ENCODE measurements around the gene SMURF1.

The SMURF1 gene

DNA sequence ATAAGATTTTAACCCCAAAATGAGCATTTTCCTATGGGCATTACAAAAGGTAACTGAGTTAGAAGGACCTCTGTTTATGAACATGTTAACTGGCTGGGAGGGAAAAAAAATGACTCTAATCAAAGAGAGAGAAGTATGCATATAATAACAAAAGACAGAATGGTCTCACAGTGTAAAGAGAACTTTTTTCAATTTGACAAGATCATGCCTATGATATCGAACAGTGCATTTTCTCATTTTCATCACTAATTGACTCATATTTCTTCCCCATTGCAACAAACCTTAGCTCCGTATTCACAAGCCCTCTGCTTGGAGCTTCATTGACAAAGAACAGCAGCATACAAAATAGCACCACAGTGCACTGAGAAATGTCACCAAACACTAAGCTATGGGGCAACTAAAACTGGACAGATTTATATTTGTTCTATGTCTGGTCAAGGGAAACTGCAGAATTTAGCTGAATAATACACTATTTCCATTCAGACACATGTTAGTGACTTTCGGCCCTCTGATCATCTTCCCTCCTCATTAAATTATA, 45.6 kb downstream of the SMURF1 start:
- no peak for DNase-seq (ENCODE audit: low read depth in 2 of 2)

DNA sequence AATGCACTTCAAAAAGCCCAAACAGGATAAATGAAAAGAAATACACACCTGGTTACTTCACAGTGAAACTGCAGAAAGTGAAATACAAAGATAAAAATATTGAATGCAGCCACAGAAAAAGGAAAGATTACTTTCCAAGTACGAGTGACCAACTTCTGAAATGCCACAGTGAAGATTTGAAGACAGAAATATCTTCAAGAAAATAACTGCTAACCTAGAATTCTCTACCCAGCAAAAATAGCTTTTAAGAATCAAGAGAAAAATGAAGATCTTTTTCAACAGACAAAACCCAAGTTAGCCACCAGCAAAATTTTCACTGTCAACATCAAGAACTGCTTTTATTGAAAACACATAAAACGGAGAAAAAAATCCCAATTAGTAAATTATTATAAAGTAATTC, 46.2 kb downstream of the SMURF1 start:
- no peak for DNase-seq (ENCODE audit: low read depth in 2 of 2)

DNA sequence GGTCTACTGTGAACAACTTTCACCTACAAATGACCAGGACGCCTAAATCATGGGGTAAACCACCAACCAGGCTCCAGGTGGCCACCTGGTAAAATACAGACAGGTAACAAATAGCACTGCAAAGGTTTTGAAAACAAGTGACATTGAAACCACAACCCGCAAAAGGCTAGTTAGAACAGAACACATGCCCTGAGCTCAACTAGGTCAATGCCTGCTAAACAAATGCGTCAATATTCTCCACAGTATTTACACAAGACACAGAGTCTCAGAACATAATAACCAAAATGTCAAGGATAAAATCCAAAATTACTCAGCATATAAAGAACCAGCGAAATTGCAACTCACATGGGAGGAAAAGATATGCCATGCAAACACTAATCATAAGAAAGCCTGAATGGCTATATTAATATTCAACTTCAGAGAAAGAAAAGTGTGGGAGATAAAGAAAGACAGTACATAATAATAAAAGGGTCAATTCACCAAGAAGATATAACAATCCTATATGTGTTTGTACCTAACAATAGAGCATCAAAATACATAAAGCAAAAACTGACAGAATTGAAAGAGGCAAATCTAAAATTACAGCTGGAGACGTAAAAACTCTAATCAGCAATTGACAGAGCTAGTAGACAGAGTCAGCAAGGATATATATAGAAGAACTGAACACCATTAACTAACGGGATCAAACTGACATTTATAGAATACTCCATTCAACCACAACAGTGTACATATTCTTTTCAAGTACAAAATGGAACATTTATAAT, 47.6 kb downstream of the SMURF1 start:
- no peak for DNase-seq (ENCODE audit: low read depth in 2 of 2)

DNA sequence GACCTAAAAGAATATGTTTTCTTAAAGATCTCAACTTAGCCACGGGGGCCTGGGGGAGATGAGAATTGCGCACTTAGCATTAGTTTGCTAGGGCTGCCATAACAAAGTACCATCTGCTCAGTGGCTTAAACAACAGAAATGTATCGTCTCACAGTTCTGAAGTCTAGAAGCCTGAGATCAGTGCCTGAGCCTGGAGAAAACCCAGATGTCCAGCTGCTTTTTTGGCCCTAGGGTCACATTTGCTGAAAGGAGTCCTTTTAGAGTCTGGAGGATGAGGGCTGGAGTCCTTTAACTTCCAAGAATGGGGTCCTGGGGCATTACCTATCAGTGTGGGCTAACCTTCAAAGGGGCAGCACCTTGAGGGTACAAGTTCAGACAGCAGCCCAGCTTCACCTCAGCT, 48.2 kb downstream of the SMURF1 start:
- no peak for DNase-seq (ENCODE audit: low read depth in 2 of 2)

DNA sequence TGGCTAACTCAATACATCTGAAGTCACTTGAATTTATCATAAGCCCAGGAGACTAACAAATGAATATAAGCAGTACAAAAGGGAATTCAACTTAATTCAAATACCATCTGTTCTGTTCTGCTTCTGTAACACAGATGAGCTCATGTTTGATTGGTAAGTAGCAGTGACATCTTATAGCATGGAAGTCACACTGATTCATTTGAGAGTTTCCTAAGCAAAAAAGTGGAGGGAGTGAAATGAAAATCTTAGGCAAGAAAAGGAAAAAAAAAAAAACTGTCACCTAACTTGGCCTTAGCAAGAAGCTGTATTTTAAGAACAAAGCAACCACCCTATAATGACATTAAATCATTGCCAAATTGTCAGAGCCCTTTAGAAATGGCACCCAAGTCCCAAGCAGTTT, 49.5 kb downstream of the SMURF1 start:
- DNase-seq (ENCODE audit: low read depth in 2 of 2), result no peak

DNA sequence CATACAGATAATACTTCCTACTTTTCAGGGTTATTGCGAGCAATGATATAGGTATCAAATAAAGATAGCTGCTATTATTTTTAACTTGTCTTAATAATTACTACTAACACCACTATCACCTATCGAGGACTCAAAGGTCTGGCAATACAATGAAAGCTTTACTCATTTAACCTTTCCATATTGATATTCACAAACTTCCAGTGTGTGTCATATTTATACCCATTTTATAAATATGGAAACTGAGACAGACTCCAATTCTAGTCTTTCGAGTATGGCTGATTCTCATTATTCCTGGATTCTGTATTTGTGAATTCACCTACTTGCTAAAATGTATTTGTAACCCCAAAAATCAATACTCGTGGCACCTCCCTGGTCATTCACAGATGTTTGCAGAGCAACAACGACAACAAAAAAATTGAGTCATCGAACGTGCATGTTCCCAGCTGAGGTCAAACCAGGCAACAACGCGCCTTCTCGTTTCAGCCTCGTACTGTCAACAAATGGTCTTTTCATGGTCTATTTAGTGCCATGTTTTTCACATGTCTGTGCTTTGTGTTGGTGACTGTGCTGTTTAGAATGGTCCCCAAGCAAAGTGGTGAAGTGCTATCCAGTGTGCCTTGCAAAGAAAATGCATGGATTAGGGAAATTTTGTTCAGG, 51.7 kb downstream of the SMURF1 start:
- DNase-seq (ENCODE audit: low read depth in 2 of 2), result no peak

DNA sequence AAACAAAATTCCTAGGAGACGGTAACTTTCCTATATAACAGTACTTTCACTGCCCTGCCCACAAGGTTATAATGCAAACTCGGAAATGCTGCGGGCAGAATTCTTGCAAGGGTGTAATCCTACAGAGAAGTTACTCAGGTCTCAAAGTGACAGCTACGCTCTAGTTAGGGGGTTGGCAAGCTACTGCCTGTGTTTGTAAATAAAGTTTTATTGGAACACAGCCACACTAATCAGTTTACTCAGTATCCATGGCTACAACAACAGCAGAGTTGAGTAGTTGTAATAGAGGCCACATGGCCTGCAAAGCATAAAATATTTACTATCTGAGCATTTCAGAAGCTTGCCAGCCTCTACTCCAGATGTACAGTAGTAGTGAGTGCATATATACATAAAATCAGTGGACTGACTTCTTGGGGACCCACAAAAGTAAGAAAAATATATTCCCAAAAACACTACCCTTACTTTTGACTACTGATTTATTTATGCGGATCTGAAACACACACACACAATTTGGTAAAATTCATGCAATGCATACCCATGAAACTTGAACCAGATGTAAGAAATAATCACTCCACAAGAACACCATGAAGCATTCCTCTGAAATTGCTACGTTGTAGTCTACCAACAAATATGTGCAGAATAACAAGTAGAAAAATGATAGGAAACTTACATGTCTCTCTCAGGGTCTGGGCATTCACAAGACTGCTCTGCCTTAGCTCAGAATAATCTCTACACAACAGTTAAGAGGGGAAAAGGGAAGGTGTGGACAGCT, 53.0 kb downstream of the SMURF1 start:
- DNase-seq (ENCODE audit: low read depth in 2 of 2), result no peak

DNA sequence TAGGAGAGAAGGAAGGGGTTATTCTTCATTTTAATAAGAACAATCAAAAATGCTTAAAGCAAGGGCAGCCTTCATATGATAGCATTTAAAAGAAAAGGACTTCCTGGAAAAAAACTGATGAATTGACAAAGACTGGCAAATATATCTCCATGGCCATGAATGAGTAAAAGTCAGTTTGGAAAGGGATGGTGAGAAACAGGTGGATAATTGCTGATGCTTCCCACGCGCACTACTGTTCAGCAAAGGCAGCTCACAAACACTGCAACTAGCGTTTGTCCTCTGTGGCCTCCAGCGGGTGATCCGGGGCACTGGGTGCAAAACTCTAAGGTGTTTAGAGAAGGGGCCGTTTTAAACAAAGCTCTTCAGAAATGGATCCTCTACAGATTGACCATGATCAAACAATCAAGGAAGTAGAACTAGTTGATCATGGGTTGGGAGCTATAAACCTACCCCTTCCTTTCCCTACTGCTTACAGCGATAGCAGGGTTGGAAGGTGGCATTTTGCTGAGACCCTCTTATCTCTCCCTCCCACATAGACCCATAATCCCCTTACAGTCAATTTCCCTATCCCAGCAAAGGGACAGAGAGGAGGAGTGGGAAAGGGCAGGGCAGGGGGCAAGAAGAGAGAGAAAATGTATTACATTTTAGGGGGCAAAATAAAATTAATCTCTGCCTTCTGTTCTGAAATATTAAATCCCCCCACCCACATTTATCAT, 53.8 kb downstream of the SMURF1 start:
- no peak for DNase-seq (ENCODE audit: low read depth in 2 of 2)

DNA sequence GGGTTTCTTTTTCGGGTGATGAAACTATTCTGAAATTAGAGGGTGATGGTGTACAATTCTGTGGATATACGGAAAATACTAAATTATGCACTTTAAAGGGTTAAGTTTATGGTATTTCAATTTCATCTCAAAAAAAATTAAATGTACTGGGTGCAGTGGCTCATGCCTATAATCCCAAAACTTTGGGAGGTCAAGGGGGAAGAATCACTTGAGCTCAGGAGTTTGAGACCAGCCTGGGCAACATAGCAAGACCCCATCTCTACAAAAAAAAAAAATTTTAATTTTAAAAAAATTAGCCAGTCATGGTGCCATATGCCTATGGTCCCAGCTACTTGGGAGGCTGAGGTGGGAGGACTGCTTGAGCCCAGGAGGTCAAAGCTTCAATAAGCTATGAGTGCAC, 57.0 kb downstream of the SMURF1 start:
- no peak for DNase-seq (ENCODE audit: low read depth in 2 of 2)

DNA sequence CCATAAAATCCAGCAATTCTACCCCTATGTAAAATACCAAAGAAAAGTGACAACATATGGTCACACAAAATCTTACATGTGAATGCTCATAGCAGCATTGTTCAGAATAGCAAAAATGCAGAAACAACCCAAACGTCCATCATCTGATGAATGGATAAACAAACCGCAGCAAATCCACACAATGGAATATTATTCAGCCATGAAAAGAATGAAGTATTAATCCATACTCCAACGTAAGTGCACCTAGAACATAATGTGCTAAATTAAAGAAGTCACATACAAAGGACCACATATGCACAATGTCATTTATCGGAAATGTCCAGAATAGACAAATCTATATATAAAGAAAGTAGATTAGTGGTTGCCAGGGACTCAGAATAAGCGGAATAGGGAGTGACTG, 57.4 kb downstream of the SMURF1 start:
- DNase-seq (ENCODE audit: low read depth in 2 of 2), result no peak

DNA sequence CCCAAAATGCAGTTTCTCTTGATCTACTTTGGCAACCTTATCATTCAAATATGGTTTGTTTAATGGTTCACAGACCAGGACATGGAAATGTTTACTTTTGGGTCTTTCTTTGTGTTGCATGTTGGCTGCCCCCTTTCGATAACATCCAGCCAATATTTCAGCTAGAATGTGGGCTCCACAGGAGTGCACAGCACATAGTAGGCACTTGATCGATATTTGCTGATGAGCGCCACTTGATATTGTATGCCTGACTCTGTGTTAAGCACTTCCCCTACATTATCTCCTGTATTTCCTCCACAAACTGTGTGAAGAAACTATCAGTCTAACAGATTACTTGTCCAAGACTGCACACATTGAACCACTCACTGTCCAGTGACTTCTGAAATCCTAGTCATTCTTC, 60.2 kb downstream of the SMURF1 start:
- no peak for DNase-seq (ENCODE audit: low read depth in 2 of 2)

DNA sequence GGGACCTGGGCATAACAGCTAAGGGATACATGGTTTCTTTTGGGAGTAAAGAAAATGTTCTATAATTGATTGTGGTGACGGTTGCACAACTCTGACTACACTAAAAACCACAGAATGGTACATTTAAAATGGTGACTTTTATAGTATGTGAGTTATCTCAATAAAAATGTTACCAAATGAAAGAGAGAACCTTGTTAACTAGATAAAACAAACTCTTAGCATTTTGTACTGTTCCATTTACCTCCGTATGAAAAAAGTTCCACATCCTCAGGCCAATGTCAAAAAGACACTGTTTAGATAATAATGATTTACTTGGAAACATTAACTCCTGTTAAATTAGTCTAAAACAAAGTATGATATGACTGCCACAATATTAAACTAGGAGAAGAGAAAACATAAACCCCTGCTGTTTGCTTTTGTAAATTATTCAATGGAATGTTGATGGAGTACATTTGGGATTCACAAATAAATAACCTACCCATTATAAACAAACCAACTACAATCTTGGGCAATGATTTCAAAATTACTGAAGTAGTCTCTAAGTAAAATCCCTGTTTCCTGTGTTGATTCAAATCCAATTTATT, 60.7 kb downstream of the SMURF1 start:
- no peak for DNase-seq (ENCODE audit: low read depth in 2 of 2)

DNA sequence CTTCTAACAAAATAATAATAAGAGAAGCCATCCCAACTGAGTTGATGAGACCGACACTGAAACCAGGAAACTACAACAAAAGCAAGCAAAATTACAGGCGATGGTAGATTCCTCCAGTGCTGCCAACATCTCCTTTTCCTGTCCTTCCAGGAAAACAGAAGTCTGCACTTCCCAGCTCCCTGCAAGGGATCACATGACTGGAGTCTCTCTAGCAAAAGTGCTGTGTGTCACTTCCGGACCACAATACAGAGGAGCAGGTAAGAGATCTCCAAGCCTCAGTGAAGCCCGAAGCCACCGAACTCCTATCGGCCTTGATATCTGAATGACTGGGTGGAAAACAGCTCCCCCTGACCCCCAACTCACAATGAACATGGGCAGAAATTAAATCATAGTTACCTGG, 63.2 kb downstream of the SMURF1 start:
- no peak for DNase-seq (ENCODE audit: low read depth in 2 of 2)

DNA sequence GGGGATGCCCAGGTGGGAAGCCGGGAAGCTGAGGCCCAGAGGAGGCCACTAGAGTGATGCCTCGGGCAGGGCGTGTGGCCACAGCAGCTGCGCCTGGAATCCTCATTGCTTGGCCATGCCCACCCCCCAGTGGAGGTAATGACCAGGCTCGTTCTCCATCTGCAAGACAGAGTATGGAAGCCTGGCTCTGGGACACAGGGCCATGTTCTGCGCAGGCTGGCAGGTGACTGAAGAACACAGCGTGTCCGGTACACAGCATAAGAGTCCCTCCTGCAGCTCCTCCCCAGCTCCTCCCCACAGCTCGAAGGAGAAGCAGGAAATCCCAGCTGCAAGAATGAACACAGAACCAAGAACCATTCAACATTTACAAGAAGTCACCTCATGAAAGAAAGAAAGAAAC, 64.8 kb downstream of the SMURF1 start:
- DNase-seq (ENCODE audit: low read depth in 2 of 2), result no peak

DNA sequence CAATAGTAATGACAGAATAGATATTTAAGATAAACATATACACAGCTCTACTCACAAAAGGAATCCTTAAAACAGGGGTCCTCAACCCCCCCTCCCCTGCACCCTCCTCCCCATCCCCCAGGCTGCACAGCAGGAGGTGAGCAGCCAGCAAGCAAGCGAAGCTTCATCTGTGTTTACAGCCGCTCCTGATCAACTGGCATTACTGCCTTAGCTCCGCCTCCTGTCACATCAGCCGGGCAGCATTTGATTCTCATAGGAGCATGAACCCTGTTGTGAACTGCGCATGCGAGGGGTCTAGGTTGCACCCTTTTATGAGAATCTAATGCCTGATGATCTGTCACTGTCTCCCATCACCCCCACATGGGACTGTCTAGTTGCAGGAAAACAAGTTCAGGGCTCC, 65.5 kb downstream of the SMURF1 start:
- no peak for DNase-seq (ENCODE audit: low read depth in 2 of 2)

DNA sequence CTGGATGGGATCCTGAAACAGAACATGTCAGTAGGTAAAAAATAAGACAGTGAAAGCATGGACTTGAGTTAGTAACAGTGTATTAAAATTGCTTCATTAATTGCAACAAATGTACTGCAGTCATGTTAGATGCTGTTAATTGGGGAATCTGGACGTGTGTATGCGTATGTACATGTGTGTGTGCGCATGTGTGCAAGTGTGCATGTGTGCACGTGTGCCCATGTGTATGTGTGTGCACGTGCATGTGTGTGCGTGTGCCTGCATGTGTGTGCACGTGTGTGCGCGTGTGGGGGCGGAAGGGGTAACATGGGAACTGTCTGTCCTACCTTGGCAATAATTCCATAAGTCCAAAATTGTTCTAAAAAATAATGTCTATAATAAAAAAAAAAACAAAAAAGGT, 67.3 kb downstream of the SMURF1 start:
- DNase-seq (ENCODE audit: low read depth in 2 of 2), result no peak

DNA sequence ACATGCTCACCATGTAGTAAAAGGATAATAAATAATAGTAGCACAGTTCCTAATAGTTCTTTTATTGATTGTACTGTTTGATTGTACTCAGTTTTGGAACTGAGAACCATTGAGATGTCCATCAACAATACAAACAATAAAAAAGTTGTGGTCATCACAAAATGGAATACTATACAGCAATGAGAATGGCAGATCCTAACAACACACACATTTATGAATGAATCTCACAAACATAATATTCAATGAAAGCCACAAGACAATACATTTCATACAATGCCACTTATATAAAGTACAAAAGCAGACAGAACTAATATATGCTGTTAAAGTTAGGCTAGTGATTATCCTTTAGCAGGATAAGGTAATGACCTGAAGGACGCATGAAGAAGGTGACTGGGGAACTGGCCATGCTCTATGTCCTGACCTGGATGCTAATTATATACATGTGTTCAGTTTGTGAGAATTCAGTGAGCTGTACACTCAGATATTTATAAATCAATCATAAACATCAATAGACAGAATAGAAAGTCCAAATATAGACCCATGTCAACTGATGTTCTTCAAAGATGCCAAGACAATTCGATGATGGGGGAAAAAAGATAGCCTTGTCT, 70.0 kb downstream of the SMURF1 start:
- no peak for DNase-seq (ENCODE audit: low read depth in 2 of 2)

DNA sequence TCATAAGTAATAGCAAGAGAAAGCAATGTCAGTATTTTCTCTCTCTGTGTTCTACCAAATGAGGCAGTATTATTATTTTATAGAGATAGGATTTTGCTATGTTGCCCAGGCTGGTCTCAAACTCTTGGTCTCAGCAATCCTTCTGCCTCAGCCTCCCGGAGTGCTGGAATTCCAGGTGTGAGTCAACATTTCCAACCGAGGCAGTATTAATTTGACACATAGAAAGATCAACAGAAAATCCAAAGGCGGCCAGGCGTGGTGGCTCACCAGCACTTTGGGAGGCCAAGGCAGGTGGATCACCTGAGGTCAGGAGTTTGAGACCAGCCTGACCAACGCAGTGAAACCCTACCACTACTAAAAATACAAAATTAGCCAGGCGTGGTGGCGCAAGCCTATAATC, 71.8 kb downstream of the SMURF1 start:
- DNase-seq (ENCODE audit: low read depth in 2 of 2), result no peak

DNA sequence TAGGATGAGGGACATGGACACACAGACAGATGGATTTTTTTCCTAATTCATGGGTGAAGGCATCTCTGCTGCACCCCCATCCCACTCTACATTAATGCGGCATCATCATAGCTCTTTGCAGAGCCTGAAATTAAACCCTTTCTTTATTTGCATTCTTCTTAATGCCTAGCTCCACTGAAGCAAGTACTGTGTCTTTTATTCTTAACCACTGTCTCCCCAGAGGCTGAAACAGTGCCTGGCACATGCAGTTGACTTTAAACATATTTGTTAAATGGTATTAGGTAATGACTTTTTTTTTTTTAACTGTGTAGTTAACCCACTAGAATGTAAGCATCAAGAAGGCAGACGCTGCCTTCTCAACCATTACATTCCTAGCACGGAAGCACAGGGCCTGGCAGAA, 73.5 kb downstream of the SMURF1 start:
- no peak for DNase-seq (ENCODE audit: low read depth in 2 of 2)

DNA sequence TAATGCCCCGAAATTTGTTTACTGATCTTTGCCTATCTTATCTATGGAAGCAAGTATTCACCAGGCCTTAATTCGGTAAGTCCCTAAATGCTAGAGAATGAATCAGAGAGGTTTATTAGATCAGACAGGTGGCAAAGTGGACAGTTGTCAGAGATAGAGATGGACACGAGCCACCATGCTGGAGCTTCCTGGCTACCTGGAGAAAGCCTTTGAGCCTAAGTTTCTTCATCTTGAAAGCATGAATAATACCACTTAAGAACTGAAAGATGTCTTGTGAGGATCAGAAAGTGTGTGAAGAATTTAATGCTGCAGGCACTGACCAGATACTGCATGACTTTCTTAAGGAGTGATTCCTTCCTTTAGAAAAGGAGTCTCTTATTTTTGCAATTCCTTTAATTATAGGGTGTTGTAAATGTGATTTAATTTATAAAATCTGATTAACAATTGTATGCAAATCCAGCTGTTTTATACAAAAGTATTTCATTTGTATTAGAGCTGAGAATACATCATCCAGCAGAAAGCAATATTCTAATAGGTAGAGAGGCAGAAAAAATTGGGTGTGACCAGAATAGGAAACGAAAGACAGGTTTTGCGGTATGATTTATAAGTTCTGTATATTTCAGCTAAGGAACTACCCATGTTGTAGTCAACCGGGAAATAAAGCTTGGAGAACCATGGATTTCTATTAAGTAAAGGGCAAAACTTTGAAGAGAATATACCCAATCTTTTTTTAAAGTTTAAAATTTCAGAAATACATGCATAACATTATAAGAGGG, 82.7 kb downstream of the SMURF1 start:
- no peak for DNase-seq (ENCODE audit: low read depth in 2 of 2)

Measured in stimulated activated CD4-positive, alpha-beta T cell treated with anti-CD3 and anti-CD28 coated beads, Interleukin-12 subunit alpha, Interleukin-12 subunit beta, amount 100 ng/mL, for 24 hours (primary cell).